HG03575 (cell line): Measurements from ENCODE around the gene ZFHX3.

Experiments used
- ATAC-seq: cut with Tn5 transposase; IDR thresholded peaks from one replicate; pipeline ENCODE4 v1.9.1; 2021; ENCODE audit not compliant: unreplicated experiment, insufficient number of reproducible peaks, low FRiP score; ENCODE audit errors: extremely low read depth

Gene ZFHX3

GRCh38 chr16:72969146-72969545 lies 78.8 kb downstream of the ZFHX3 start:
- ATAC-seq, result no peak

- ATAC-seq, result no peak
Measured at GRCh38 chr16:72967941-72968340, 80.0 kb downstream of the ZFHX3 start.

- no peak for ATAC-seq
Measured at GRCh38 chr16:72963533-72964315, 84.2 kb downstream of the ZFHX3 start.

DNA sequence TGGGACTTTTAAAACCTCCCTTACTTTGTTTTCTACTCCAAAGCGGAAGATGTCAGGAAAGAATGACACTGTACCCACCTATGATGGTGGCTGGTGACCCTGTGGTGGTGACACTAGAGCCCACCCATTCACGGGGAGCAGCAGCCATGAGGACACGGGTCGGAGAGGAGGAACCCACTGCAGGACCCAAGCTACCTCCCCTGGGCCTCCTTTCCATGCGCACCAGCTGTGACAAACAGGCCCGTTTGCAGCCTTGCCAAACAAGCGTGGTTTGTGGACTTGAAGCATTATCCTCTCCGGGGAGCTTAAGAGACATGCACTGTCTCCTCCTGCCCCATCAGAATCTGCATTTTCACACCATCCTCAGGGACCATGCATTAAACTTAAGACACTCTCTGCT lies 85.6 kb downstream of the ZFHX3 start:
- no peak for ATAC-seq

GRCh38 chr16:72961863-72962262 lies 86.1 kb downstream of the ZFHX3 start:
- ATAC-seq, result no peak

- ATAC-seq, result no peak
Measured at GRCh38 chr16:72961115-72961832, 86.7 kb downstream of the ZFHX3 start.

DNA sequence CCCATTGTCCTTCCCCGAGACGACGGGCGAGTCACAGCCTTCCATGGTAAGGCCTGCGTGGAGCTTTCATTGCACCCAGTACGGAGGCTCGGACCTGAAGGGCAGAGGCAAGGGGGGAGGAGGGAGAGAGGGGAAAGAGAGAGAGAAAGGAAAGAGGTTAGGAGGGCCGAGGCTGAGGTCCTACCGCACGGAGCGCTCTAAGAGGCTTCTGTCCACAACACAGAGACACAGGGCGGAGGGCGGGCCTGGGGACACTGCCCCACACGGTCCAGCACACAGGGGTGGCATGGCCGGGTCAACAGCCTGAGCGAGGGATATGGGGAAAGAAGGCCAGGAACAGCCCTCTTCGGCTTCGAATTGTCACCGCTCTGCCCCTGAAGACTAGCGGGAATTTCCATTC lies 87.8 kb downstream of the ZFHX3 start:
- ATAC-seq, result no peak

- no peak for ATAC-seq
Measured at GRCh38 chr16:72959301-72959996, 88.5 kb downstream of the ZFHX3 start.

DNA sequence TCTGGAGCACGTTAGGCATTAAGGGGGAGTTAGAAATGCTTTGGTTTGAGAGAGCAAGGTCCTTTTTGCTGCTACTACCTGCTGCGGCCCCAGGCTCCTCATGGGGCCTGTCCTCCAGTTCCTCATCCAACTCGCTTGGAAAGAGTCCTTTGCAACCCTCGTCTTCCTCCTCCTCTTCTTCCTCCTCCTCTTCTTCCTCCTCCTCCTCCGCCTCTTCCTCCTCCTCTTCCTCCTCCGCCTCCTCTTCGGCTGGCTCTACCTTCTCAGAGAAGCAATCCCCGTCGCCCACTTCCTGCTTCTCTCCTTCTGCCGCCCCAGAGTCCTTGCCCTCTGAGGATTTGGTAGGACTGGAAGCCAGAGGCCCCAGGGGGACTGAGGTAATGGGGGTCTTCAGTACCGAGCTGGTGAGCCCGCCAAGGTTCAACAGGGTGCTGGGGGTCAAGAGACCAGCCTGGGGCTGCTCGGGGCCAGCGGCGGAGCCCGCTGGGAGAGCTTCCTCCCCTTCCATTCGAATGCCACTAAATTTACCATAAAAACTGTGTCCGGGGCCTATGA lies 89.3 kb downstream of the ZFHX3 start:
- ATAC-seq, result no peak

GRCh38 chr16:72957303-72958277 lies 90.3 kb downstream of the ZFHX3 start:
- ATAC-seq, result no peak

DNA sequence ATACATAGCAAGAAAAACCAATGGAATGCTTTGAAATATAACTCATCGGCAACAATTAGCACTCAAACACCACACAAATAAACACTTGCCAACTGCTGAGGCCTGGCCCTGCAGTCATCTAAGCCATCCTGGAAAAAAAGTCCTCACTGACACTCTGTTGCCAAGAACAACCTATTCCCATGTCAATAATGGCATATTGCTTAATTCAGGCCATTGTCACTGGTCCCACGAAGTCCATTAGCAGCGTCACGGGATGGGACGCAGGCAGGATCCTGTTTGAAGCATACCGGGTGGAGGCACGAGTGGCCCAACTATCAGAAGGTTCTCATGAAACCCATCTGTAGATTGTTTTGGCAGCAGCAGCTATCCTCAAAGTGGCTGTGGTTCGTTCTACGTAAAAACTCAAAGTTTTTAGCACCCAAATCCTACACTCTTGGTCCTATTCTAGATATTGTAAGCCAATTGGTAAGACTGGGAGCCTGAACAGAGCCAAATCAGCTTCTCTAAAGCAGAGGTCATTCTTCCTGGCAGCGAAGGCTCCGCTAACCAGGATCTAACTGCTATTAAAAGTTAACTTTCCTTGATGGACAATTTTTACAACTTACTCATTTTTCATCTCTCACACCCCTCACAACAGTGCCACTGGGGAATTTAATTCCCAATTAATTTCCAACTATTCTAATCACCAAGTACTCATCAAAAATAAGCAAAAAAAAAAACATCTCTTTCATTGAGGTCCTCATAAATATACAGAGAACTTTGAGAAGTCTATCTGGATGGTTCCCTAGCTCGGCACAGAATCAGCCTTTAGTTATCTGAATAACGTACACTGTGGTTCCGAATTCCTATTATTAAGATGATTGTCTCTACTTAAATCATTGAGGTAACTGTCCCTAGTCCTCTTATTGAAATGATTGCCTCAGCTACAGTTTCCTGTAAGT lies 91.5 kb downstream of the ZFHX3 start:
- no peak for ATAC-seq

DNA sequence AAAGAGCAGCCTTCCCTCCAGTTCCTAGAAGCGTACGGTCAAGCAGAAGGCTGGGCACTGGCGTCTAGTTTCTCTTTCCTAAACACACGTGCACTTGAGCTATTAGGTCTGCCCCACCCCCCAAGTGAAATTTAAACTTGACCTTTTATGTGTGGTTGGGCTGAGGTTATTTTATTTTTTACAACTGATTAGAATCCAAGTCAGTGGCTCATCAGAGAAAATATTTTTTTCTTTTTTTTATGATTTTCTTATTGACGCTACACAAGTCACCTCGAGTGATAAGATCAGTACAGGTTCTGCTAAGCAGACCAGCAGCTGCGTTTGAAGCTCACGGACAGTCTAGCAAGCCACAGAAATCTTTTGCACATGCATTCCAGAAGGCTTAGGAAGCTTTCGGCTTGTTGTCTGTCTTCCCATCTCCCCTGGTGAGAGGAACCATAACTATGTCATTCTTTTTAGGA lies 95.1 kb downstream of the ZFHX3 start:
- ATAC-seq, result no peak

- no peak for ATAC-seq
Measured at GRCh38 chr16:72952404-72952803, 95.5 kb downstream of the ZFHX3 start.

DNA sequence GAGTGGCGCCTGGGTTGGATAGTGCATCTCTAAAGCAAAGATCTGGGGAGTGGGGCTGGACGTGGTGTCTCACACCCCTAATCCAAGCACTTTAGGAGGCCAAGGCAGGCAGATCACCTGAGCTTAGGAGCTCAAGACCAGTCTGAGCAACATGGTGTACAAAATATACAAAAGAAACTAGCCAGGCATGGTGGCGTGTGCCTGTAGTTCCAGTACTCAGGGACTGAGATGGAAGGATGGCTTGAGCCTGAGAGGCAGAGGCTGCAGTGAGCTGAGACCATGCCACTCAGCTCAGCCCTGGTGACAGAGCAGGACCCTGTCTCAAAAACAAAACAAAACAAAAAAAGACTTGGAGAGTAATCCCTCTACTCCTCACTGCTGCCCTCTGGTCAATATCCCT lies 96.0 kb downstream of the ZFHX3 start:
- ATAC-seq, result no peak

GRCh38 chr16:72950669-72951068 lies 97.3 kb downstream of the ZFHX3 start:
- no peak for ATAC-seq

GRCh38 chr16:72948238-72948829 lies 99.6 kb downstream of the ZFHX3 start:
- no peak for ATAC-seq
